ENCODE measurements around the gene BPI.
"Not testable (repeated sequence)": the region's sequence is repeated elsewhere in the genome, so short reads cannot be mapped to it uniquely, and the experiment has no call there.

The BPI gene

GRCh38 chr20:38278763-38279162 is 25.2 kb upstream of the BPI start:
- no peak for DNase-seq

GRCh38 chr20:38281176-38281915 is 22.6 kb upstream of the BPI start:
- not testable (repeated sequence) for DNase-seq

- DNase-seq = no peak
Measured at GRCh38 chr20:38283236-38283635, 20.7 kb upstream of the BPI start.

- not testable (repeated sequence) for DNase-seq
Measured at GRCh38 chr20:38284066-38284650, 19.8 kb upstream of the BPI start.

GRCh38 chr20:38284893-38285444 is 19.0 kb upstream of the BPI start:
- no peak for DNase-seq

- no peak for DNase-seq
Measured at GRCh38 chr20:38286586-38287531, 17.1 kb upstream of the BPI start.

- DNase-seq = peak in 1 of 2 experiments; percentile 15
Measured at GRCh38 chr20:38290829-38291814, 12.8 kb upstream of the BPI start.

- DNase-seq = no peak
Measured at GRCh38 chr20:38291966-38292365, 12.0 kb upstream of the BPI start.

GRCh38 chr20:38293491-38294065 is 10.4 kb upstream of the BPI start:
- no peak for DNase-seq

- DNase-seq = no peak
Measured at GRCh38 chr20:38294076-38294591, 9.8 kb upstream of the BPI start.

- no peak for DNase-seq
Measured at GRCh38 chr20:38295811-38296210, 8.1 kb upstream of the BPI start.

GRCh38 chr20:38296433-38296832 is 7.5 kb upstream of the BPI start:
- no peak for DNase-seq

- DNase-seq = no peak
Measured at GRCh38 chr20:38297916-38298674, 5.9 kb upstream of the BPI start.

GRCh38 chr20:38298768-38299288 is 5.1 kb upstream of the BPI start:
- DNase-seq = no peak

GRCh38 chr20:38299963-38300362 is 4.0 kb upstream of the BPI start:
- DNase-seq = no peak

- DNase-seq = no peak
Measured at GRCh38 chr20:38300438-38300837, 3.5 kb upstream of the BPI start.

- no peak for DNase-seq
Measured at GRCh38 chr20:38301309-38301708, 2.6 kb upstream of the BPI start.

GRCh38 chr20:38302786-38303185 is 1.2 kb upstream of the BPI start:
- DNase-seq = no peak

GRCh38 chr20:38304845-38305447 is 990 bp downstream of the BPI start:
- DNase-seq = no peak

GRCh38 chr20:38305541-38305940 is 1.6 kb downstream of the BPI start:
- DNase-seq = no peak

All from SHP77 (cell line).